ENCODE measurements around the gene TPPP2.

GRCh38 chr14:20989471-20989786 is 40.6 kb upstream of the TPPP2 start:
- TF ChIP-seq CTCF (IDR thresholded peaks at IDR 0.05) (no peak), POLR2A (IDR thresholded peaks at IDR 0.05) (no peak), POLR2AphosphoS5 (IDR thresholded peaks at IDR 0.05; ENCODE audit: insufficient read depth in 1 of 2, low read depth in 1 of 2) (no peak)
